Measurements from ENCODE around the gene SYNM.

The SYNM gene

DNA sequence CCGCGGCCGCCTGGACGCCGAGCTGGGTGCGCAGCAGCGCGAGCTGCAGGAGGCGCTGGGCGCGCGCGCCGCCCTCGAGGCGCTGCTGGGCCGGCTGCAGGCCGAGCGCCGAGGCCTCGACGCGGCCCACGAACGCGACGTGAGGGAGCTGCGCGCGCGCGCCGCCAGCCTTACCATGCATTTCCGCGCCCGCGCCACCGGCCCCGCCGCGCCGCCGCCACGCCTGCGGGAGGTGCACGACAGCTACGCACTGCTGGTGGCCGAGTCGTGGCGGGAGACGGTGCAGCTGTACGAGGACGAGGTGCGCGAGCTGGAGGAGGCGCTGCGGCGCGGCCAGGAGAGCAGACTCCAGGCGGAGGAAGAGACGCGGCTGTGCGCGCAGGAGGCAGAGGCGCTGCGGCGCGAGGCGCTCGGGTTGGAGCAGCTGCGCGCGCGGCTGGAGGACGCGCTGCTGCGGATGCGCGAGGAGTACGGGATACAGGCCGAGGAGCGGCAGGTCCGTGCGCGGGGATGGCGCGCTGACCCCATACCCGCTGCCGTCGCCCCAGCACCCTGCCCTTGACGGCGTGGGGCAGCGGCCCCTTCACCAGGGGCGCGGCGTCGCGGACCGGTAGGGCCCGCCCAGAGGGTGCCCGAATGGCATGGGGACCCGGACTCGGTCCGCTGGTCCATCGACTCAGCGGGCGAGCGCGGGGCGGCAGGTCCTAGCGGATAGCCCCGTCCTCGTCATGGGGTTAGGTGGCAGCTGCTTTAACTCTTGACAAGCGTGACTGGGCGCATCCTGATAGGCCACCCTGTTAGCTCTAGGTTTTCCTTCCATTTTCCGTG lies 848 bp downstream of the SYNM start:
- ChIA-PET CTCF (interaction anchor here (0.7 to 3.4 kb wide), 22 partner anchors 14 to 651 kb away, joined by 3 to 28 read pairs (median 3); no protein-coding TSS in a partner anchor), POLR2A (interaction anchor here (0.7 to 0.9 kb wide), 2 partner anchors 30 to 627 kb away, joined by 3 to 5 read pairs; partner anchors contain the start of gene LYSMD4)
- TF ChIP-seq, protein P1, sequence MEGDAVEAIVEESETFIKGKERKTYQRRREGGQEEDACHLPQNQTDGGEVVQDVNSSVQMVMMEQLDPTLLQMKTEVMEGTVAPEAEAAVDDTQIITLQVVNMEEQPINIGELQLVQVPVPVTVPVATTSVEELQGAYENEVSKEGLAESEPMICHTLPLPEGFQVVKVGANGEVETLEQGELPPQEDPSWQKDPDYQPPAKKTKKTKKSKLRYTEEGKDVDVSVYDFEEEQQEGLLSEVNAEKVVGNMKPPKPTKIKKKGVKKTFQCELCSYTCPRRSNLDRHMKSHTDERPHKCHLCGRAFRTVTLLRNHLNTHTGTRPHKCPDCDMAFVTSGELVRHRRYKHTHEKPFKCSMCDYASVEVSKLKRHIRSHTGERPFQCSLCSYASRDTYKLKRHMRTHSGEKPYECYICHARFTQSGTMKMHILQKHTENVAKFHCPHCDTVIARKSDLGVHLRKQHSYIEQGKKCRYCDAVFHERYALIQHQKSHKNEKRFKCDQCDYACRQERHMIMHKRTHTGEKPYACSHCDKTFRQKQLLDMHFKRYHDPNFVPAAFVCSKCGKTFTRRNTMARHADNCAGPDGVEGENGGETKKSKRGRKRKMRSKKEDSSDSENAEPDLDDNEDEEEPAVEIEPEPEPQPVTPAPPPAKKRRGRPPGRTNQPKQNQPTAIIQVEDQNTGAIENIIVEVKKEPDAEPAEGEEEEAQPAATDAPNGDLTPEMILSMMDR (IDR thresholded peaks at IDR 0.05; ENCODE audit: control extremely low read depth, extremely low read depth, low read depth, missing control alignments), result peak; percentile 14
- DNase-seq (ENCODE audit: extremely low spot score), result no peak

DNA sequence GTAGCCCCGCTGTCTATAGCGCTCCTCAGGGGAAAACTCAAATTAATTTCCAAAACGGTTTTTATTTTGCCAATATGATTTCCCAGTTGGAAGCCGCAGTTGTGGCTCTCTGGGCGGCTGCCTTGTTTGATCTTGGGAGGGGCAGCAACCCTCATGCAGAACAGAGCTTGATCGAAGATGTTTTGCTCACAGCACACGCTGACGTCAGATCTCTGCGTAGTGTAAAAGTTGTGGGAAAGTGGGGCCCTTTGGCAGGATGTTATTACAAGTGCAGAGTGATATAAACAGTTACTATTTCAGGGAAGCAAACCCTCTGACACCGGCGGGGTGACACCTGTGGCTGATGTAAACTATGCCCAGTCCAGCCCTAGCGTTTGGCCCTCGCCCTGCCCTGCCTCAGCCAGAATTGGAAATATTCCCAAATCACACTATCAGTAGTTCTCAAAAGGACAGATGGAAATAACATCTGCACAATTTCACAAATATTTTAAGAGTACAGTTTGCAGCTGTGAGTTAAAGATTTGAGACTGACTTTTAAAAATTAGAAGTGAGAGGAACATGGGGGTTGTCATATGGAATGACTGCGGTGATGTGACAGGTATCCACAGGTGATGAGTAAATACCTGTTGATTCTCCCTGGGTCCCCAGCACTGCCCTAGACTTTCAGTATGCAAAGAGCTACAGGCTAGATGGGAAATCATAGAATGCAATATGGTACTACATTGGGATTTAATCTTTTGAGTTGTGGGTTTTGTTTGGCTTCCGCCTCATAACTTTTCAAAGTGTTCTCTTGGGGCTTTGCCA lies 1.7 kb downstream of the SYNM start:
- TF ChIP-seq, protein P1 (IDR thresholded peaks at IDR 0.05; ENCODE audit: control extremely low read depth, extremely low read depth, low read depth, missing control alignments), result no peak
- CTCF ChIA-PET, result interaction anchor here (0.7 to 3.4 kb wide), 5 partner anchors 22 to 598 kb away, joined by 3 to 28 read pairs (median 7); no protein-coding TSS in a partner anchor
- DNase-seq (ENCODE audit: extremely low spot score), result no peak

DNA sequence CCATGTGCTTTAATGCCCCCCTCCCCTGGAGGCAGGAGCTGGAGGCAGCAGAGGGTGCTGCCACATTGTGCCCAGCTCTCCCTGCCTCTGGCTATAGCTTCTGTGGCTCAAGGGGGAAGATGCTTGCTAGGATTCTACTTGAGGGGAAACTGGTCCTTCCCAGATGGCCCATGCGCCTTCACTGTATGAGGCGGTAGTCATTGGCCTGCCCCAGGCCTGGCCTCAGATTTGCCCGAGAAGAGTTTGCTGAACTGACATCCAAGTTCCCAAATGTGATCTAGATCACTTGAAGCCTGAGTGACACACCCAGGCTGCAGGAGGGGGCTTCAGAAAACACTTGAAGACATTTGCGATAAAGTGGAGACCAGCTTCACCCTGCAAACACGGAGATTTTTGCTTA lies 4.1 kb downstream of the SYNM start:
- no peak for DNase-seq (ENCODE audit: extremely low spot score)
- CTCF ChIA-PET, result interaction anchor here (1.0 to 4.0 kb wide), 5 partner anchors 32 to 330 kb away, joined by 3 to 12 read pairs (median 5); no protein-coding TSS in a partner anchor
- TF ChIP-seq, protein P1 (IDR thresholded peaks at IDR 0.05; ENCODE audit: control extremely low read depth, extremely low read depth, low read depth, missing control alignments), result no peak
- POLR2A ChIA-PET, result no interaction called here

More for the DNA sequence above, 1.7 kb downstream of the SYNM start:
- POLR2A ChIA-PET, result no interaction called here

DNA sequence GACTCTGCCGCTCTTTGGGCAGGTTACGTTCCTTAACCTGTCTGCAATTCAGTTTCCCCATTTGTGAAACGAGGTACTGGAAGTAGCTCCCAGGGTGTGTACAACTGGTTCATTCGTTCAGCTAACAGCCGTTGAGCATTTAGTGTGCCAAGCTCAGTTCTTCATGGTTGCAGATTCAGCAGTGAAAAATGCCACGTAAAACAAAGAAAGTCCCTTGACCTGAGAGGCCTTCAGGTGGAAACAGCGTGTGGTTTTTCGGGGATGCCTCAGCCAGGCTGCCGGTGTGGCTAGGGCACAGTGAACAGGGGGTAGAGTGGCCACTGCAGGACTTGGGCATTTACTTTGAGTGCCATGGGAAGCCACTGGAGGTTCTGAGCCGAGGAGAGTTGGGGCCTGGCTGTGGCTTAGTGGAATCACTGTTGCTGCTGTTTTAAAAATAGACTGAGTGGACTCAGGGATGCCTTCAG lies 4.7 kb downstream of the SYNM start:
- POLR2A ChIA-PET, result no interaction called here
- no peak for DNase-seq (ENCODE audit: extremely low spot score)
- TF ChIP-seq, protein P1 (IDR thresholded peaks at IDR 0.05; ENCODE audit: control extremely low read depth, extremely low read depth, low read depth, missing control alignments), result no peak
- CTCF ChIA-PET, result interaction anchor here (1.2 to 4.0 kb wide), 6 partner anchors 9 to 330 kb away, joined by 3 to 21 read pairs (median 8); no protein-coding TSS in a partner anchor

DNA sequence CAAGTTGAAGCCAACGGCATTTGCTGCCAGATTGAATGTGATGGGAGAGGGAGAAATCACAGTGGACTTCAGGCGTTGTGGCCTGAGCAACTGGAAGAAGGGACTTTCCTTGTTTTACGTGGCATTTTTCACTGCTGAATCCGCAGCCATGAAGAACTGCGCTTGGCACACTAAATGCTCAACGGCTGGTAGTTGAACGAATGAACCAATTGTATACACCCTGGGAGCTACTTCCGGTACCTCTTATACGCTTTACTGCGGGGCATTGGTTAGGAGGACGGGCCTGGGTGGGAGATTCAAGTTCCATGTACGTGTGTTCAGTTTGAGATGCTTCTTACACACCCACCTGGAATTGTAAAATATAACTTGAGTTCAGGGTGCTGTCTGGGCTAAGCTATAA lies 5.2 kb downstream of the SYNM start:
- TF ChIP-seq, protein P1 (IDR thresholded peaks at IDR 0.05; ENCODE audit: control extremely low read depth, extremely low read depth, low read depth, missing control alignments), result no peak
- CTCF ChIA-PET, result interaction anchor here (2.2 to 4.0 kb wide), 5 partner anchors 9 to 331 kb away, joined by 5 to 21 read pairs (median 8); no protein-coding TSS in a partner anchor
- no peak for DNase-seq (ENCODE audit: extremely low spot score)
- POLR2A ChIA-PET, result no interaction called here
